ENCODE measurements around the gene ZNF76.
A peak's percentile ranks its signal among the peaks of the same experiment; 100 is the strongest.
"Not testable (repeated sequence)": the region's sequence is repeated elsewhere in the genome, so short reads cannot be mapped to it uniquely, and the experiment has no call there.

ZNF76 gene

DNA sequence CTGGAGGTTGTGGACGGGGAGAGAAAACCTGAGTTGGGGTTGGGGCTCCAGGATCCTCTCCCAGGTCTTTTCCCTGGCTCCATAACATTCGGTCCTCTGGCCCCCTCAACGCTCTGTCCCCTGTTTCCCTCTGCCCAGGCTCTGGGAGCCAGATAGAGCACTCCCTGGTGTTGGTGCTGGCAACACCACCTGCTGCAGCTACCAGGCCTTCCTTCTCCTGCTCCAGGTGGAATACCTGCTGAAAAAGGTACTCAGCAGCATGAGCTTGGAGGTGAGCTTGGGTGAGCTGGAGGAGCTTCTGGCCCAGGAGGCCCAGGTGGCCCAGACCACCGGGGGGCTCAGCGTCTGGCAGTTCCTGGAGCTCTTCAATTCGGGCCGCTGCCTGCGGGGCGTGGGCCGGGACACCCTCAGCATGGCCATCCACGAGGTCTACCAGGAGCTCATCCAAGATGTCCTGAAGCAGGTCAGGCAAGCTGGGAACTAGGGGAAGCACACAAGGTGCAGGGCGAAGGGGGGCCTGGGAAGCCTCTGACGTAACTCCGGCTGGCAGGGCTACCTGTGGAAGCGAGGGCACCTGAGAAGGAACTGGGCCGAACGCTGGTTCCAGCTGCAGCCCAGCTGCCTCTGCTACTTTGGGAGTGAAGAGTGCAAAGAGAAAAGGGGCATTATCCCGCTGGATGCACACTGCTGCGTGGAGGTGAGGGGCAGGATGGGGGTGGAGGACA is 52.7 kb downstream of the ZNF76 start:
- DNase-seq = no peak
- in situ Hi-C loops (cut with HindIII; ENCODE audit: low pct_ligation_motif_present, low pct_unique_long_range_greater_than_20kb, low sequenced_read_pairs) = no loop called here

DNA sequence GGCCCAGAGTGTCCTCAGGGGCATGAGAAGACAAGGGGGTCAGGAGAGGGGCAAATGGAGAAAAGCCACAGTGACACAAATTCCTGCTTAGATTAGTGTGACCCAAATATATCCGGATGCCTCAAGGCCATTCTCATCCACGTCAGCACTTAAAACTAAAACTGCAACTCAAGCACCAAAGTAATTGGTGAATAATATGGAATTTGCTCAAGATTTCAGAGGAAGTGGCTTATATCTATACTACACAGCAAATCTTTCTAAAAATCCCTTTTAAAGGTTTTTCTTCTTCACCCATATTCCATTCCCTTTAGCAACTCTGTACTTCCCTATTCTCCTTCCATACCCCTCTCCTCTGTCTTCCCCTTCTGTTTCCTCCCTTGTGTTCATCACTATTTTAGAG is 53.3 kb downstream of the ZNF76 start:
- in situ Hi-C loops (cut with HindIII; ENCODE audit: low pct_ligation_motif_present, low pct_unique_long_range_greater_than_20kb, low sequenced_read_pairs) = no loop called here
- no peak for DNase-seq

DNA sequence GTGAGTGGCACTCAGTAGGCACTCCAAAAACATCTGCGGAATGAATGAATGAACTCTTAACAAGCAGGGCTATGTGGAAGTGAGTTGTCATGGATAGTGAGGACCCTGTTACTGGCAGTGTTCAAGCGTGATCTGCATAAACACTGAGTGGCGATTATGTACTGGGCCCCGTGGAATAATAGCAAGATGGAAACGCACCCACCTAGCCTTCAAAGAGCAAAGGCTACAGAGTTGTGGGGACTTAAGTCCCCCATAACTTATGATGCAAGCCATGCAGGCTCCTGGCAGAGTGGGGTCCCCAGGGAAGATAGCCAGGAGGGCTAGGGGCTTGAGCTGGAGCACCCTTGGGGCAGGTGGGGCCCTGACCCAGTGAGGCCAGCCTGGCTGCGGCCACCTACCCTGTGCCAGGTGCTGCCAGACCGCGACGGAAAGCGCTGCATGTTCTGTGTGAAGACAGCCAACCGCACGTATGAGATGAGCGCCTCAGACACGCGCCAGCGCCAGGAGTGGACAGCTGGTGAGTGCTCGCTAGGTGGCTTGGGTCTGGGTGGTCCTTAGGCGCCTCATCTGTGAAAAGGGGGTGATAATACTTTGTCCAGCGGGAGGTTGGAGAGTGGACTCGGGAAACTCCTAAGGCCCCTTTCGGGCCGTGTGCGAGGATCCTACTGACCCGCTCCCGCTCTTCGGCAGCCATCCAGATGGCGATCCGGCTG is 58.1 kb downstream of the ZNF76 start:
- no peak for DNase-seq
- in situ Hi-C loops (cut with HindIII; ENCODE audit: low pct_ligation_motif_present, low pct_unique_long_range_greater_than_20kb, low sequenced_read_pairs) = no loop called here

DNA sequence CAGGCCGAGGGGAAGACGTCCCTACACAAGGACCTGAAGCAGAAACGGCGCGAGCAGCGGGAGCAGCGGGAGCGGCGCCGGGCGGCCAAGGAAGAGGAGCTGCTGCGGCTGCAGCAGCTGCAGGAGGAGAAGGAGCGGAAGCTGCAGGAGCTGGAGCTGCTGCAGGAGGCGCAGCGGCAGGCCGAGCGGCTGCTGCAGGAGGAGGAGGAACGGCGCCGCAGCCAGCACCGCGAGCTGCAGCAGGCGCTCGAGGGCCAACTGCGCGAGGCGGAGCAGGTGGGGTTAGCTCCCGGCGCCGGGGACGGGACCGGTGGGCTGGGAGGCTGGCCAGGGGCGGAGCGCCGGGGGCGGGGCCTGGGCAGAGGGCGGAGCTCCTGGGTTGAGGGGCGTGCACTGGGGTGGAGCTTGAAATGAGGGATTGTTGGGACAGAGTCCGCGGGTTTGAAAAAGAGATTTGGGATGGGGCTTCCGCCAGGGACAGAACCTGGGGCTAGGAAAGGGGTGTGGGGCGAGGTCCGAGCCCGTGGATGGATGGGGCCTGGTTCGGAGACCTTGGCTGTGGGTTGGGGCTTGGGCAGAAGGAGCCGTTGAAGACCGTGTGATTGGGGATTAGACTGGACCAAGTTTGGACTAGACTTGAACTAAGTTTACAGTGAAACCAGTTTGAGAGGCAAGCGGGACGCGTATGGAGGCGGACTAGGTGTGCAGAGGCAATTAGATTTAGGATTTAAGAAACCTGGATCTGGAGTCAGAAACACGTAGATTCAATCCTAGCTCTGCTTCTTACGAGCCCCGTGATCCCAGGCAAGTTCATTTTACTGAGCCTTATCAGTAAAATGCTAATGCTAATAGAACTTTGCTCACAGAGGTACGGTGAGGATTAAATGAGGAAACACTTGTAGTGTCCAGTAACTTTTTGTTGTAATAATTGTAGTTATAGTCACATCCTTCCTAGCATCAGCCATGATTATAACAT is 58.9 kb downstream of the ZNF76 start:
- peak; percentile 78 for DNase-seq
- in situ Hi-C loops (cut with HindIII; ENCODE audit: low pct_ligation_motif_present, low pct_unique_long_range_greater_than_20kb, low sequenced_read_pairs) = no loop called here

DNA sequence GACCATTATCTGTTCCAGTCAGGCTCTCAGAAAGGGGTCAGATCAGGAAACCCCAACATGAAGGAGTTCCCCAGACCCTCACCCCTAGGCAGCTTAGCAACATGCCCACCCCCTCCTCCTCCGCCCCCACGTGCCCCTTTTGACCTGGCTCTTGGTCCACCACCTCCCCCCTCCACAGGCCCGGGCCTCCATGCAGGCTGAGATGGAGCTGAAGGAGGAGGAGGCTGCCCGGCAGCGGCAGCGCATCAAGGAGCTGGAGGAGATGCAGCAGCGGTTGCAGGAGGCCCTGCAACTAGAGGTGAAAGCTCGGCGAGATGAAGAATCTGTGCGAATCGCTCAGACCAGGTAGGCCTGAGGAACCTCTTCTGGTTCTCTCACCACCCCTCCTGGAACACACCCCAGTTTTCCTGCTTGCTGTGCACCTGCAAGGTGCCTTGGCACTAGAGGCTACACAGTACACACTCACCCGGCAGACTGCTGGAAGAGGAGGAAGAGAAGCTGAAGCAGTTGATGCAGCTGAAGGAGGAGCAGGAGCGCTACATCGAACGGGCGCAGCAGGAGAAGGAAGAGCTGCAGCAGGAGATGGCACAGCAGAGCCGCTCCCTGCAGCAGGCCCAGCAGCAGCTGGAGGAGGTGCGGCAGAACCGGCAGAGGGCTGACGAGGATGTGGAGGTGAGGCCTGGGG is 60.0 kb downstream of the ZNF76 start:
- DNase-seq = no peak
- in situ Hi-C loops (cut with HindIII; ENCODE audit: low pct_ligation_motif_present, low pct_unique_long_range_greater_than_20kb, low sequenced_read_pairs) = no loop called here

DNA sequence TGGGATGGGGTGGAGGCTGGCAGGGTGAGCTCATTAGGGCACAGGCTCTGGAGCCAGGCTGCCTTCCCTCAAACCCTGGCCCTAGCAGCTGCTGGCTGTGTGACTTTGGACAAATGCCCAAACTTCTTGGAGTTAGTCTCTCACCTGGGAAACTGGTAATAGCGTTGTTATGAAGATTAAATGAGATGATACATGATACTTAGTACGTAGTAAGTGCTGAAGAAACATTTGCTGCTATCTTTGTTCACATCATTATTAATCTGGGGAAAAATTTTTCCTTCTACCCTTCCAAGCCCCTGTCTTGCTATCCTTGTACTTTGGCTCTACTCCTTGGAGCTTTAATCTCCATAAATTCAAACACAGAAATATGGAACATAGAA is 60.5 kb downstream of the ZNF76 start:
- DNase-seq = no peak
- in situ Hi-C loops (cut with HindIII; ENCODE audit: low pct_ligation_motif_present, low pct_unique_long_range_greater_than_20kb, low sequenced_read_pairs) = no loop called here

DNA sequence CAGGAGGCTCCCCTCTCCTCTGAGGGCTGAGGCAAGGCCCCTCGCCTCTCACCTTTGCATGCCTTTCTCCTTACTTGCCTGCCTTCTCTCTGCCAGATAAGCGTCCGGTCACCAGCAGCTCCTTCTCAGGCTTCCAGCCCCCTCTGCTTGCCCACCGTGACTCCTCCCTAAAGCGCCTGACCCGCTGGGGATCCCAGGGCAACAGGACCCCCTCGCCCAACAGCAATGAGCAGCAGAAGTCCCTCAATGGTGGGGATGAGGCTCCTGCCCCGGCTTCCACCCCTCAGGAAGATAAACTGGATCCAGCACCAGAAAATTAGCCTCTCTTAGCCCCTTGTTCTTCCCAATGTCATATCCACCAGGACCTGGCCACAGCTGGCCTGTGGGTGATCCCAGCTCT is 61.6 kb downstream of the ZNF76 start:
- in situ Hi-C loops (cut with HindIII; ENCODE audit: low pct_ligation_motif_present, low pct_unique_long_range_greater_than_20kb, low sequenced_read_pairs) = no loop called here
- no peak for DNase-seq

DNA sequence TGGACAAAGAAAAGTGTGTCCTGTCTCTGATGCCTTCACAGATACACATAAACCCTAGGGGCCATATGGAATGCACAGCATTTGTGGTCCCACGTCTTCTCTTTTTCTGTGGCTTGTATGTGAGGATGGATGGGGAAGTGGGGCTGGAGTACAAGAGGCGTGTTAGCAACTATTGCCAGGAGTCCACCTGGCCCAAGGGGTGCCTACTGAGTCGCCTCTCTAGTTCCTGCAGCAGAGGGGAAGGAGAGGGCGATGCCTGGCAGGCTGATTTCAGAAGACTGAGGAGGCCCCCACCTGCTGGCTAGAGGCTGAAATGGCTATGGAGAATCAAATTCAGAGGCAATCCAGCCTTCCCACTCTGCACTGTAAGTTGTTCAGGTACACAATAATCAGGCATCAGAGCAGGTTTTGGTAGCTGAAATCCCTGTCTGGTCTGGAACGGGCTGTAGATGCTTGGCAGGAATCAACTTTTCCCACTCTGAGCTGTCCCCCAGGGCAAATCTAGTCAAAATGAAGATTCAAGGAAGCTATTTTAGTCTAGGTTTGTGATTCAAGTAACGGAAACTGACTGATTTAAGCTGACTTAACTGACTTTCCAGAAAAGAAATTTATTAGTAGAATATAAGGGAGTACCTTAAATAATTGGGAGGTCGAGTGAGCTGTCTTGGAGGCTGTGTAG is 68.0 kb downstream of the ZNF76 start:
- in situ Hi-C loops (cut with HindIII; ENCODE audit: low pct_ligation_motif_present, low pct_unique_long_range_greater_than_20kb, low sequenced_read_pairs) = loop anchor here (25.0 kb wide), 1 partner anchor 110 kb away; no protein-coding TSS in a partner anchor
- peak; percentile 55 for DNase-seq

DNA sequence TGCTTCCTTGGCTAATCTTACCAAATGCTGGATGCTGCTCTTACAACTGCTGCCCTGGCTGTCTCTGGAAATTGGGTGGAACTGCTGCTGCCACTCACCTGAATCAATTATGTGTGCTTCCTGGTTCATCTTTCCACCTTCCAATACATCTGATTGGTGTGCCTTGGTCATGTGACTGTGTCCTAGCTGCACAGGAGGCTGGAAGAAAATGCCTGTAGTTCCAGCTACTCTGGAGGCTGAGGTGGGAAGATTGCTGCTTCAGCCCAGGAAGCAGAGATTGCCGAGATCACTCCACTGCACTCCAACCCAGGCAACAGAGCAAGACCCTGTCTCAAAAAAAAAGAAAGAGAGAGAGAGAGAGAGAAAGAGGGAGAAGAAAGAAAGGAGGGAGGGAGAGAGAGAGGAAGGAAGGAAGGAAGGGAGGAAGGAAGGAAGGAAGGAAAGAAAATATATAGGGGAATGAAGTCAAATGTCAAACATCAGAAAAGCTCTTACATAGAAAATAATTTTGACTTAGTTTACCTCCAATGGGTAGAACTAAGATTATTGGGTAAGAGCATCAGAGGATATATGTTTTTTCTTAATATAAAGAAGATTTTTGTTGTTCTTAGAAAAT is 68.7 kb downstream of the ZNF76 start:
- in situ Hi-C loops (cut with HindIII; ENCODE audit: low pct_ligation_motif_present, low pct_unique_long_range_greater_than_20kb, low sequenced_read_pairs) = loop anchor here (25.0 kb wide), 1 partner anchor 109 kb away; no protein-coding TSS in a partner anchor
- DNase-seq = no peak

DNA sequence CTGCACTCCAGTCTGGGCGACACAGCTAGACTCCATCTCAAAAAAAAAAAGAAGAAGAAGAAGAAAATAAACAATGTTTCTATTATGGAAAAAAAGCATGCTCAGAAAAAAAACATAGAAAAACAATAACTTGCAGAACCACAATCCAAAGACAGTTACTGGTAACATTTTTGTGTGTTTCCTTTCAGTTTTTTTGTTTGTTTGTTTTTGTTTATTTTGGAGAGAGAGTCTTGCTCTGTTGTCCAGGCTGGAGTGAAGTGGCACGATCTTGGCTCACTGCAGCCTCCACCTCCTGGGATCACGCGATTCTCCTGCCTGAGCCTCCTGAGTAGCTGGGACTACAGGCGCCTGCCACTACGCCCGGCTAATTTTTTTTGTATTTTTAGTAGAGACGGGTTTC is 69.4 kb downstream of the ZNF76 start:
- DNase-seq = not testable (repeated sequence)
- in situ Hi-C loops (cut with HindIII; ENCODE audit: low pct_ligation_motif_present, low pct_unique_long_range_greater_than_20kb, low sequenced_read_pairs) = loop anchor here (25.0 kb wide), 1 partner anchor 108 kb away; no protein-coding TSS in a partner anchor

DNA sequence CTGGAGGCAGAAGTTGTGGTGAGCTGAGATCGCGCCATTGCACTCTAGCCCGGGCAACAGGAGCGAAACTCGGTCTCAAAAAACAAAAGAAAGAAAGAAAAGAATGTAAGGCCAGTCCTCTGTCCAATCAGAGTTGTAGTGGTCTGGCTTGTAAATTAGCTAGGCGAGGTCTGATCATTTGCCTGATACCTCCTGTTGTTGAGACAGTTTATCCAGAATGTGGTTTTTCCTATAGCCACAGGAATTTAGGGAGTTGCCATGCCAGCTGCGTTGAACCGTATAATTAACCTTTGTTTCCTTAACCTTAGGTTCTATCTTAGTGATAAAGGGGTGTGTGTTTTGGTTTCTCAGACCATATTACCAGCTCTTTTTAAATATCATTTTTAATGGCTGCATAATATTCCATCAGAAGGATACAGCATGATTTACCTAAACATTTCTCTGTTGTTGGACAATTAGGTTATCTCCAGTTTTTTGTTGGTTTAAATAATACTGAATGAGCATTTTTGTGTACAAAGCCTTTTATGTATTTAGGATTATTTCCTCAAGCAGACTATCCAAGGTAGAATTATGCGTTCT is 71.1 kb downstream of the ZNF76 start:
- in situ Hi-C loops (cut with HindIII; ENCODE audit: low pct_ligation_motif_present, low pct_unique_long_range_greater_than_20kb, low sequenced_read_pairs) = loop anchor here (25.0 kb wide), 1 partner anchor 107 kb away; no protein-coding TSS in a partner anchor
- DNase-seq = no peak

DNA sequence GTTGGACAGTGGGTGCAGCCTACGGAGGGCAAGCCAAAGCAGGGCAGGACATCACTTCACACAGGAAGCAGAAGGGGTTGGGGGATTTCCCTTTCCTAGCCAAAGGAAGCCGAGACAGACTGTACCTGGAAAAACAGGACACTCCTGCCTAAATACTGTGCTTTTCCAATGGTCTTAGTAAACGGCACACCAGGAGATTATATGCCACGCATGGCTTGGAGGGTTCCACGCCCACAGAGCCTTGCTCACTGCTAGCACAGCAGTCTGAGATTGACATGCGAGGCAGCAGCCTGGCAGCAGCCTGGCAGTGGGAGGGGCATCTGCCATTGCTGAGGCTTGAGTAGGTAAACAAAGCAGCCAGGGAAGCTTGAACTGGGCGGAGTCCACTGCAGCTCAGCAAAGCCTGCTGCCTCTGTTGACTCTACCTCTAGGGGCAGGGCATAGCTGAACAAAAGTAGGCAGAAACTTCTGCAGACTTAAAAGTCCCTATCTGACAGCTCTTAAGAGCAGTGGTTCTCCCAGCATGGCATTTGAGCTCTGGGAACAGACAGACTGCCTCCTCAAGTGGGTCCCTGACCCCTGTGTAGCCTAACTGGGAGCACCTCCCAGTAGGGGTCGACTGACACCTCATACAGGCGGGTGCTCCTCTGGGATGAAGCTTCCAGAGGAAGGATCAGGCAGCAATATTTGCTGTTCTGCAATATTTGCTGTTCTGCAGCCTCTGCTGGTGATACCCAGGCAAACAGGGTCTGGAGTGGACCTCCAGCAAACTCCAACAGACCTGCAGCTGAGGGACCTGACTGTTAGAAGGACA is 72.7 kb downstream of the ZNF76 start:
- peak; percentile 78 for DNase-seq
- in situ Hi-C loops (cut with HindIII; ENCODE audit: low pct_ligation_motif_present, low pct_unique_long_range_greater_than_20kb, low sequenced_read_pairs) = loop anchor here (25.0 kb wide), 1 partner anchor 105 kb away; no protein-coding TSS in a partner anchor

DNA sequence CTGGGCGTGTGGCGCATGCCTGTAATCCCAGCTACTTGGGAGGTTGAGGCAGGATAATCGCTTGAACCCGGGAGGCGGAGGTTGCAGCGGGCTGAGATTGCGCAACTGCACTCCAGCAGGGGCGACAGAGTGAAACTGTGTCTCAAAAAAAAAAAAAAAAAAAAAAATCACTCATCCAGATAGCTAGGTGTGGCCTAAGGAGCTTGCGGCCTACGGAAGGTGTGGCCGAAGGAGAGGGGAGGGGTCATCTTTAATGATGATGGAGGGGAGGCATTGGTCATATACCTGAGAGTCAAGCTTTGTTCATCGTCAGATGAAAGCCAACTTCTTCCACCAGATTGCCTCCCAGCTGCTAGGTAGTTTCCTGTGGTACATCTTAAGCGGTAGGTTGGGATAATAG is 82.0 kb downstream of the ZNF76 start:
- DNase-seq = no peak
- in situ Hi-C loops (cut with HindIII; ENCODE audit: low pct_ligation_motif_present, low pct_unique_long_range_greater_than_20kb, low sequenced_read_pairs) = loop anchor here (25.0 kb wide), 1 partner anchor 96 kb away; no protein-coding TSS in a partner anchor

DNA sequence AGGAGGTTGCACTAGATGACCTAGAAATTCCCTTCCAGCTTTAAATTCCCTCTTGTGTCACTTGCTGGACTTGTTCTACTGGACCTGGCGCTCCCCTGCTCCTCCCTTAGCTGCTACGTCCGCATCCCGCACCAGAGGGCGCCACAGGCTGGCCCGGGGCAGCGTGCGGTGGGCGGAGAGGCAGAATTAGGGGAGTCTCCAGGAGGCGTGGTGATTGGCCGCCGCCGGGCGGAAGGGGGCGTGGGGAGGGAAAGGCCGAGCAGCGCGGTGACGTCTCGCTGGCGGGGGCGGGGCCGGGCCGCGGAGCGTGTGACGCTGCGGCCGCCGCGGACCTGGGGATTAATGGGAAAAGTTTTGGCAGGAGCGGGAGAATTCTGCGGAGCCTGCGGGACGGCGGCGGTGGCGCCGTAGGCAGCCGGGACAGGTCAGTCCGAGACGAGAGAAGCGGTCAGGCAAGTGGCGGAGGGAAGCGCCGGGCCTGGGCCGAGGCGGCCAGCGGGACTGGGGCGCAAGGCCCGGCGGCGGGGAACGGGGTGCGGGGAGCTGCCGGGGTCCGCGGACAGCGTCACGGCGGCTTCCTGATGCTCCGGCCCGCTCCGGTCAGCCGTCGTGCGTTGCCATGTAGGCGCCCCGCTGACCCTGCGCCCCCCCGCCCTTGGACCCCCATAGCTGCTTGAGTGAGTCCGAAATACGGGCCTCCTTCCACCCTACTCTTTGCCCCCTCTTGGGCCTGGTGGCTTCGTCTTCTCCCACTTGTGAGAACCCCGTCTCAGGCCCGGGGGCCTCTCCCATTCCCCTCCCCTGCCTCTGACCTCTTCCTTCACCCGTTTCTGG is 82.9 kb downstream of the ZNF76 start, which contains the start of gene PPARD:
Gene PPARD (plus strand): TSS at position 301 of the 834 bp plus-strand sequence. CDS start 68,530 bp downstream, outside the sequence.
- in situ Hi-C loops (cut with HindIII; ENCODE audit: low pct_ligation_motif_present, low pct_unique_long_range_greater_than_20kb, low sequenced_read_pairs) = loop anchor here (25.0 kb wide), 1 partner anchor 95 kb away; no protein-coding TSS in a partner anchor
- peak; percentile 91 for DNase-seq

All from ACHN (cell line).